Measurements from ENCODE around the gene GINS1.

DNA sequence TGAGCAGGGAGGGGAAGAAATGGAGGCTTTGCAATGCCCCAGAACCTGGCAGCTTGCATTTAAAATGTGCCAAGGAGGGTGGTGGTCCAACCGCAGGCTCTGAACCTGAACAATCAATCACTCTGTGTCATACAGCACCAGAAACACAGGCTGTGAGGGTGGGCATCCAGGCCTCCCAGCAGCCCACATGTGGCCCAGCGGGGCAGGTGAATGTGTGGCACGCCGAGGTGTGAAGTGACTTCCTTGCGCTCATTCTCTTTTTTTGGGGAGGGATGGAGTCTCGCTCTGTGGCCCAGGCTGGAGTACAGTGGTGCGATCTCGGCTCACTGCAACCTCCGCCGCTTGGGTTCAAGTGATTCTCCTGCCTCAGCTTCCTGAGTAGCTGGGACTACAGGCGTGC is 80.5 kb downstream of the GINS1 start:
- TF ChIP-seq CTCF (IDR thresholded peaks at IDR 0.05; ENCODE audit: insufficient read depth, low read length) (no peak), GABPA (IDR thresholded peaks at IDR 0.05; ENCODE audit: low read depth) (no peak), POLR2AphosphoS5 (IDR thresholded peaks at IDR 0.05; ENCODE audit: low read depth) (no peak), SPI1 (IDR thresholded peaks at IDR 0.05; ENCODE audit: borderline replicate concordance, low read depth) (no peak)
- TF ChIP-seq, protein P1, sequence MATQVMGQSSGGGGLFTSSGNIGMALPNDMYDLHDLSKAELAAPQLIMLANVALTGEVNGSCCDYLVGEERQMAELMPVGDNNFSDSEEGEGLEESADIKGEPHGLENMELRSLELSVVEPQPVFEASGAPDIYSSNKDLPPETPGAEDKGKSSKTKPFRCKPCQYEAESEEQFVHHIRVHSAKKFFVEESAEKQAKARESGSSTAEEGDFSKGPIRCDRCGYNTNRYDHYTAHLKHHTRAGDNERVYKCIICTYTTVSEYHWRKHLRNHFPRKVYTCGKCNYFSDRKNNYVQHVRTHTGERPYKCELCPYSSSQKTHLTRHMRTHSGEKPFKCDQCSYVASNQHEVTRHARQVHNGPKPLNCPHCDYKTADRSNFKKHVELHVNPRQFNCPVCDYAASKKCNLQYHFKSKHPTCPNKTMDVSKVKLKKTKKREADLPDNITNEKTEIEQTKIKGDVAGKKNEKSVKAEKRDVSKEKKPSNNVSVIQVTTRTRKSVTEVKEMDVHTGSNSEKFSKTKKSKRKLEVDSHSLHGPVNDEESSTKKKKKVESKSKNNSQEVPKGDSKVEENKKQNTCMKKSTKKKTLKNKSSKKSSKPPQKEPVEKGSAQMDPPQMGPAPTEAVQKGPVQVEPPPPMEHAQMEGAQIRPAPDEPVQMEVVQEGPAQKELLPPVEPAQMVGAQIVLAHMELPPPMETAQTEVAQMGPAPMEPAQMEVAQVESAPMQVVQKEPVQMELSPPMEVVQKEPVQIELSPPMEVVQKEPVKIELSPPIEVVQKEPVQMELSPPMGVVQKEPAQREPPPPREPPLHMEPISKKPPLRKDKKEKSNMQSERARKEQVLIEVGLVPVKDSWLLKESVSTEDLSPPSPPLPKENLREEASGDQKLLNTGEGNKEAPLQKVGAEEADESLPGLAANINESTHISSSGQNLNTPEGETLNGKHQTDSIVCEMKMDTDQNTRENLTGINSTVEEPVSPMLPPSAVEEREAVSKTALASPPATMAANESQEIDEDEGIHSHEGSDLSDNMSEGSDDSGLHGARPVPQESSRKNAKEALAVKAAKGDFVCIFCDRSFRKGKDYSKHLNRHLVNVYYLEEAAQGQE (IDR thresholded peaks at IDR 0.05; ENCODE audit: insufficient replicate concordance, low read depth): no peak

Measured in HL-60 (cell line).